ENCODE data around the gene USP46.

USP46 gene

GRCh38 chr4:52655506-52655905 lies 3.6 kb downstream of the USP46 start:
- DNase-seq, result no peak

GRCh38 chr4:52651996-52652672 lies 7.0 kb downstream of the USP46 start:
- no peak for DNase-seq

DNA sequence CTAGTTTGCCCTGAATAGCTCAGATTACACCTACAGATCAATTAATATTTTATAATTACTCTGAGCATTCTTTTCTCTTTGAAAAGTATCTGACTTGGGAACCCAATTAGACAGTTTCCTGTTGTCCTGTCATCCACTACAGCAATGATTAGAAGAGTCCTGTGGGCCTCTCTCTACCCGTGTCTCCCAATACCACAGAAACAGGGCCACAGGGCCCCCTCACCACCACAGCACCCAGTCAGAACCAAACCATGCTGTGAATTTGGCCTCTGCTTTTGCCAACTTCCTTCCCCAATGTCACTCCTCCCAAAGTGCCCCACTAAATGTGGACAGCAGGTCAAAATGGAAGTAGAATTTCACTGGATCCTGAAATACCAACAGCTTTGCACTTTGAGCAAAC lies 10.3 kb downstream of the USP46 start:
- DNase-seq, result no peak

- DNase-seq, result no peak
These were observed 12.4 kb downstream of the USP46 start for GRCh38 chr4:52646741-52647140.

DNA sequence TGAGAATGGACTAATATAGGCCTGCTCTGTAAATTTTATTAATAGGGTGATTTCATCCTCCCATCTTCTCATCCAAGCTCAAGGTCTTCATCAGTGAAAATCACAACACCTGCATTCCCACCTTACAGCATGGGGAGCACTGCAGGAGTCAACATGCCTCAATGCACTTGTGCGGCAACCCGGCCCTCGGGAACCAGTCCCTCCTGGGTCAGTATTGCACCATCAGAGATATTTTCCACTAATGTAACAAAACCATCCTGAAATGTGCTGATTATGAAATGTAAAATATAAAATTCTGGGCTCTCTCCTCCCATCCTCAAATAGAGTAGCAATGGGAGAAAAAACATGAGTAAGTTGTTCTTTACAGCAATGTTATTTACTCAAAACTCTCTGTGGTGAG lies 13.0 kb downstream of the USP46 start:
- DNase-seq, result no peak

DNA sequence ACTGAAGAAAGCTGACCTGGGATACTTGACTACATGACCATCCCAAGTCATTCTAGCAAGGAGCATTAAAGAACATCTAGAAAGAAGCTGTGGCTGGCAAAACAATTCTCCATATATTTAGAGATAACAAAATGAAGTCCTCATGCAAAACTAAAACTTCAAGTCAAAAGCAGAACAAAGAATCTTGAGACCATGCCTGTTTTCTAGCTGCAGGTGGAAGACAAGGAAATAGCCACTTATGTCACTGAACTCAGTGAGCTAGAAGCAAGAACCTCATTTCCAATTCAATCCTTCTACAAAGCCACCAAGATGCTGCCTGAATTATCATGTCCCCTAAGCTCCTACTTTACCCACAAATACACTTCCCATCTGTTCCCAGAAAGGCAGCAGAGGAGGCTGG lies 13.8 kb downstream of the USP46 start:
- no peak for DNase-seq

GRCh38 chr4:52643785-52644244 lies 15.3 kb downstream of the USP46 start:
- DNase-seq, result no peak

GRCh38 chr4:52643190-52643589 lies 15.9 kb downstream of the USP46 start:
- DNase-seq, result no peak

DNA sequence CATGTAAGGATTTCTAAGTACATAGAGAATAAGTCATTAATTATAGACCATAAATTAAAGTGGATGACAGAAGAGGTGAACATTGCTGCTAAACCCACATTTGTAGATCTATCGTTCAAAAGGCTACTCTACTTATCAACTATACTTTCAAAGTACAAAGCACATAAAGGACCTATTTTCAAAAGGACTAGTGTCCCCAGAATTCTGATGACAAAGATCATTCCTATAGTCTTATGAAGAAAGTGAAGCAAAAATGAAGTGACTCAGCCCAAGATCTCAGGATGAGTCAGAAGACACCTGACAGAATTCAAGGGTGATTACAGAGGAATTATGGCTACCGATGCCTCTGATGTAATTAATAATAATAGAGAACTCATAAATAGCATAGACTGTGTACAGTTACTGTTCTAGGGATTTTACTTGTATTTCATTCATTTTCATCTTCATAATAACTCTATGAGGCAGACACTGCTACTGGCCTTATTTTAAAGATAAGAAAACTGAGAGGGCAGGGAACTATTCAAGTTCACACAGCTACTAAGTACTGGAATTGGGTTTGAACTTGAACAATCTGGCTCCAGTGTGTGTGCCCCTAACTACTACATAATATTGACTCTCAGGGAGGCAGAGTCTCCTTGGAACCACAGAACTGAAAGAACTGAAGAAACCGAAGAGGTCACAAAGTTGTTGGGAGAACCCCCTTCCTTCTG lies 17.1 kb downstream of the USP46 start:
- no peak for DNase-seq

DNA sequence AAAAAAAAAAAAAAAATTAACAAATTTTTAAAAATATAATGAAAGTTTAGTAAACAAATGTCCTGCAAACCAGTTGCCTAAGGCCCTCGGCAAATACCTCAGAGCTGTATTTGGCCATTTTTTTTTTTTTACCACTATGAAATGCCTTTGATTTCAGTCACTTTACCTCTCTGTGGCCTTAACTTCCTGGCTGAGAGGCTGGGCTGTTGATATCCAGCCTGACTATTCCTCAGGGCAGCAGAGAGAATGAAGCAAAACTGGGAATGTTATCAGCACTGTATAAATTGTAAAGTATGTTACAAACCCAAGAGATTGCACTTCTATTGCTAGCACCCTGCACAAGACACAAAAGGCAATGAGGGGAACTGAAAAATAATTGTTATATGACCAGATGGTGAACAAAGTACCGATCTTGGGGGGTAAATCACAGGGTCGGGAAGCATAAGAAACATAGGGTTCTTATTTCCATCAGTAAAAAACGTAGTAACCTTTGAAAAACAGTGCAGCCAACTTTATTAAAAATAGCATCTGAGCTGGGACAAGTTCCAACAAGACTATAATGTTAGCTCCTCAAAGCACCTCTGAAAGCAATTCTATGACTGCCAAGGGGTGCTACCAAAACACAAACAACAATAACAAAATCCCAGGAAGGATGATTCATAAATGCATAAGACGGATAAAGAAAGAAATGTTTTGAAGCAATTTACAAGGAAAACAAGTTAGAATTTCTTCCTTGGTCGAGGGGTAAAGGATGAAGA lies 18.1 kb downstream of the USP46 start:
- no peak for DNase-seq

DNA sequence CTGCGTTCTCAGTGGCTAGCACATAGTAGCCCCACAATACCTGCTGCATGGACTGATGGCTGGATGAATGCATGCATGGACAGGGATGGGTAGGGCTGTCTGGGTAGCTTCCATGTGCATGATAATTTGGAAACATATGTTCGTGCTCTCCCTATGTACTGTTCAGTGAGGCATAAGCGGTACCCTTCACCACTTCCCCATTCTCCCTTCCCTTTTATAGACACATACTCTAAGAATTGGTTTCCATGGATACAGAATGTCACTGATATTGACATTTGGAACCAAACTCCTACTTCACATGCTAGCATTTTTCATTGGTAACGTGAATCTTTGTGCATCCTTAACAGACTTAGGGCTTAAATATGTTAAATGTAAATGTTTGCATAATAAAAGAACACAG lies 20.4 kb downstream of the USP46 start:
- DNase-seq, result no peak

DNA sequence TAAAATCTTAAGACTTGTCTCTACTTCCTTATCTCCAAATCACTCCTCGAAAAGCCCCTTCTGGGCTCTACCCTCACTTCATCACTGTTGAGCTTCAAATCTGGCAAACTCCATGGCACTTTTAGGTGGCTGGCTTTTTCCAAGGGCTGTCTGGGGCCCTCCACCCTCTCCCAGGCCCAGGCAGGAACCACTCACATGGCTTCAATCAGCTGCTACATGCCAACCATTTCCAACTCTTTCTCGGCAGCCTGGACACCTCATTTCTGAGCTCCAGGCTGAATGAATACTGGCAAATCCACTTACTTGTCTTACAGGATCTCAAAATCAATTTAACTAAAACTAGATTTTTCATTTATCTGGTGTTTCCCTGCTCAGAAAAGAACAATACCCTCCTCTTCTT lies 22.0 kb downstream of the USP46 start:
- DNase-seq, result no peak

- DNase-seq, result no peak
These were observed 23.5 kb downstream of the USP46 start for GRCh38 chr4:52635560-52635959.

GRCh38 chr4:52635130-52635529 lies 24.0 kb downstream of the USP46 start:
- DNase-seq, result no peak

- no peak for DNase-seq
These were observed 25.3 kb downstream of the USP46 start for GRCh38 chr4:52633846-52634245.

GRCh38 chr4:52628974-52629373 lies 30.1 kb downstream of the USP46 start:
- DNase-seq, result no peak

GRCh38 chr4:52628543-52628942 lies 30.6 kb downstream of the USP46 start:
- no peak for DNase-seq

- no peak for DNase-seq
These were observed 31.2 kb downstream of the USP46 start for GRCh38 chr4:52627876-52628275.

- no peak for DNase-seq
These were observed 33.9 kb downstream of the USP46 start for GRCh38 chr4:52625216-52625615.

- no peak for DNase-seq
These were observed 36.5 kb downstream of the USP46 start for GRCh38 chr4:52622564-52622963.

DNA sequence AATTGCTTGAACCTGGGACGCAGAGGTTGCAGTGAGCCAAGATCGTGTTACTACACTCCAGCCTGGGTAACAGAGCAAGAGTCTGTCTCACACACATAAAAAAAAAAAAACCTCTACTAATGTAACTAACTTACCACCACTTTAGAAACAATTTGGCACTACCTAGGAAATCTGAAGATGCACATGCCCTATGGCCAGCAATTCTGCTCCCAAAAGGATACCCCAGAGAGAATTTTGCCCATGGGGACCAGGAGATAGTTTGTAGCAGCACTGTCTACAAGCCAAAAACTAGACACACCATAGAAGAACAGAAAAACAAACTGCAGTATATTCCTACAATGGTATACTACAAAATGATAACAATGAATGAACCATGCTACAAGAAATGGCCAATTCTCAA lies 37.5 kb downstream of the USP46 start:
- DNase-seq, result no peak

DNA sequence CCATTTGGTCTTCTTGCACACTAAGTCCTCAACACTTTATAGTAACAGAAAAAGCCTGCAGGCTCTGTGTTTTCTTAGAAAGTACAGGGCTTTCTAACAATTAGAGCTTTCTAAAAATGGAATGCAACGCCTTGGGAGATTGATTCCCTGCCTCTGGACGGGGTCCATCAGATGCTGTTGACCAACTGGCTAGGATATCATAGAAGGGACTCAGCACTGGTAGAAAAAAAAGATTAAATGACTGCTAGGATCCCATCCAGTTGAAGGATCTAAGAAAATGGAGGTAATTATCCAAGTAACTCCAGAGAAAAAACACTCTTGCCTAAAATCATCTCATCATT lies 39.5 kb downstream of the USP46 start:
- no peak for DNase-seq

DNA sequence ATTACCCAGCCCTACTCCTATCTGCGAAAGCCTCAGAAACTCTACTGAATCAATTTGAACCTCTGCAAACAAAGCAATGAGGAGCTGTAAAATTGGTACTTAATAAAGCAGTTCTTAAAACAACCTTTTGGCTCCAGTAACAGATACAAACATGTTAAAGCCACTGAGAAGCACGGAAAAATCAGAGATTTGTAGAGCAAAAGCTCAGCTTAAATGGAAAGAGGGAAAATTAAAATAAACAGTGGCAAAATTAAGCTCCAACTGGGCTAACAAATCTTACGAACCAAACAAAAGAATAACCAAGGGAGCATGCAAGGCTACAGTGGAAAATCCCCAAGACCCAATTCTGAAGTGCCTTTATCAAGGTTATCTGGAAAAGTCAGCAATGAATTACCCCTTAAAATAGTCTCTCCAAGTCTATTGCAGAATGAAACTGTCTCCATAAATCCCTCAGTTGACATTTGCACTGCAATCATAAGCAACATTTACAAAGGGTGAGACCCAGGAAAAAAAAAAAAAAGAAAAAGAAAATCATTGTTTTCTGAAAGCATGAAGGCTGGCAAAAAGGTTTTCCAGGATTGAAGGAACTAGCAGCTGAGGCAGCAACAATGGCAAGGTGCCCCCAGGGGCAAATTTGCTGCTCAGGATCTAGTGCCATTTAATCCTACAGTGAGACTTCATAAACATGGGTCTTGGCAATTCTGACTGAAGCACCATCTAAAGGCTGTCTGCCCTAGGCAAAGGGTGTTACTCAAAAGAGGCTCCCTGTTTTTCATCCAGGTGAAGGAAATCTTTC lies 40.1 kb downstream of the USP46 start:
- DNase-seq, result no peak
